Measurements from ENCODE around the gene SPAG16. TPM values are rescaled to one million over a fixed set of nuclear protein-coding genes. Genes with fewer than 3 reads are reported as not detected.

The SPAG16 gene
- total RNA-seq, 6 experiments from 2014 or later = 15.4 to 20.0 (median 17.5) TPM

DNA sequence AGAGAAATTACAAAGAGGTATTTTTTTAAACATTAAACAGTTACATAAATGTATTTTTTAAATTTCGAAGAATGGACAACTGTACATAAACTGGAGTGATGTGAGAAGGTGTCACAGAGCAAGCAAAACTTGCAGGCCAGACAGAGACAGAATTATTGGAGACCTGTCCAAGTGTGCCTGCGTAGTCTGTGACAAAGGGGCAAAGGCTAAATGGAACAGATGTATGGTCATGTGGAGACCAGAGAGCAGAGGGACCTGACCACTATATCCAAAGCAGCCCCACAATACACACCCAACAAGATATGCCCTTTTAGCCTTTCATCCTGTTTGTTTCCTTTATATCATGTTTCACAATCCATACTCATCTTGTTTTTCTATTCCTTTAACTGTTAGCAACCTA lies 901.3 kb downstream of the SPAG16 start:
- TF ChIP-seq, protein P1, sequence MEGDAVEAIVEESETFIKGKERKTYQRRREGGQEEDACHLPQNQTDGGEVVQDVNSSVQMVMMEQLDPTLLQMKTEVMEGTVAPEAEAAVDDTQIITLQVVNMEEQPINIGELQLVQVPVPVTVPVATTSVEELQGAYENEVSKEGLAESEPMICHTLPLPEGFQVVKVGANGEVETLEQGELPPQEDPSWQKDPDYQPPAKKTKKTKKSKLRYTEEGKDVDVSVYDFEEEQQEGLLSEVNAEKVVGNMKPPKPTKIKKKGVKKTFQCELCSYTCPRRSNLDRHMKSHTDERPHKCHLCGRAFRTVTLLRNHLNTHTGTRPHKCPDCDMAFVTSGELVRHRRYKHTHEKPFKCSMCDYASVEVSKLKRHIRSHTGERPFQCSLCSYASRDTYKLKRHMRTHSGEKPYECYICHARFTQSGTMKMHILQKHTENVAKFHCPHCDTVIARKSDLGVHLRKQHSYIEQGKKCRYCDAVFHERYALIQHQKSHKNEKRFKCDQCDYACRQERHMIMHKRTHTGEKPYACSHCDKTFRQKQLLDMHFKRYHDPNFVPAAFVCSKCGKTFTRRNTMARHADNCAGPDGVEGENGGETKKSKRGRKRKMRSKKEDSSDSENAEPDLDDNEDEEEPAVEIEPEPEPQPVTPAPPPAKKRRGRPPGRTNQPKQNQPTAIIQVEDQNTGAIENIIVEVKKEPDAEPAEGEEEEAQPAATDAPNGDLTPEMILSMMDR (IDR thresholded peaks at IDR 0.05) = no peak
- Mint-ChIP-seq H3K4me3 (no peak overlapping the region), H3K9me3 (no peaks in the 10 kb centered on the region), H3K27me3 (ENCODE audit: insufficient read depth) (no peaks in the 10 kb centered on the region), H3K27ac (no peak overlapping the region), H3K36me3 (ENCODE audit: low read depth) (no peaks in the 10 kb centered on the region), H3K4me1 (ENCODE audit: low read depth) (peaks cover 18% of the 10 kb centered on the region)
- no peak for DNase-seq

DNA sequence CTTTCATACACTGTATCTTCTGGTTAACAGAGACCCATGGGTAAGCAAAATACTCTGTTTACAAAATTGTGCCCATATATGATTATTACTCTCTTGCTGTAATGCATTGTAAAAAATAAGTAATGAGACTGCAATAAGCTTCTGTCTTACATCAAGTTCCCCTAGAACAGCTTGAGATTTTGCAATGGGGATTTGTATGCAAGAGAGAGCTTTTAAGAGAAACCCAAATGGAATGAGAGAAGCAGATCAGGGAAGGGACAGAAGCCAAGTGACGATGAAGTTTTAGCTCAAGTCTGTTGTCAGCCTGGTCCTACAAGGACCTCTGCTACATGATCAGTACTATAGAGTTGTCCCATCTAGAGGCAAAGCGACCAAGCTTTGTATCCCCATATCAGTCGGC lies 908.4 kb downstream of the SPAG16 start:
- Mint-ChIP-seq H3K36me3 (ENCODE audit: low read depth) (no peaks in the 10 kb centered on the region), H3K27ac (0 out of 2 replicates have a peak overlapping the region, but pooled peaks have one; percentile 25), H3K4me3 (no peak overlapping the region), H3K4me1 (ENCODE audit: low read depth) (peaks cover 54% of the 10 kb centered on the region), H3K27me3 (ENCODE audit: insufficient read depth) (no peaks in the 10 kb centered on the region), H3K9me3 (no peaks in the 10 kb centered on the region)
- DNase-seq = no peak
- TF ChIP-seq, protein P1 (IDR thresholded peaks at IDR 0.05) = no peak

DNA sequence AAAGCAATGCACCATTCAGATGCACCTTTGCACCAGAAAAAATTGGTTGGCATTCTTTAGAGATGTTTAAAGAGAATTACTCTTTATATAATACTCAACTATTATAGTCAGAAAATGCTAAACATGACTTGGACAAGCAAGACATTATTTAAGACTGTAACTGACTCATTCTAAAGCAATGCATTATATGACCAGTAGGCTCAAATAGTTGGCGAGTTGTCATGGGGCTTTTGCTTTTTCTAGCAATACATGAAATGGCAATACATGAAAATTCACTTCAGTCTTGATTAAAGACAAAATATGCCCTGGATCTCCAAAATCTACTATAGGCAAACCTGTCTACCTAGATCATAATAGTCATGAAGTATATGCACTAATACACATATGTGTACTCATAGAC lies 909.7 kb downstream of the SPAG16 start:
- Mint-ChIP-seq H3K27me3 (ENCODE audit: insufficient read depth) (no peaks in the 10 kb centered on the region), H3K27ac (peak overlapping the region; percentile 44; the same call in 1 of the 2 replicates), H3K36me3 (ENCODE audit: low read depth) (no peaks in the 10 kb centered on the region), H3K4me3 (no peak overlapping the region), H3K9me3 (no peaks in the 10 kb centered on the region), H3K4me1 (ENCODE audit: low read depth) (peaks cover 46% of the 10 kb centered on the region)
- TF ChIP-seq, protein P1 (IDR thresholded peaks at IDR 0.05) = peak; percentile 64
- DNase-seq = peak; percentile 81

DNA sequence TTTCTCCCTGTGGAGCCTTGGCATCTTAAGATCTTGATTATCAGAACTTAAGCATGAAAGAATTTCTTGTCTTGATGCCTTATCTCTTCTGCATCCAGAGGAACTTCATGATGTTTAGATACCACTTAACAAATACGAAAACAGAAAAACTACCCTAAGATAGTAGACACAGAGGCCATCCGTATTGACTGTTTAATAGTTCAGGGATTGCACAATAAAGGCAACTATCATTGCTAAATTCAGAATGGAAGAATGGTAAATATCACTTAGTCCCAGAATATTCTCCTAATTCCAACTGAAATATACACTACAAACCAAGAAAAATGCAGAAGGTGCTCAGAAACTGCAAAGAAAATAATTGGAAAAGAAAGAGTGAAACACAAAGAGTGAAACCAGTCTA lies 912.0 kb downstream of the SPAG16 start:
- H3K36me3 Mint-ChIP-seq (ENCODE audit: low read depth) = no peaks in the 10 kb centered on the region
- H3K27ac Mint-ChIP-seq = no peak overlapping the region
- TF ChIP-seq, protein P1 (IDR thresholded peaks at IDR 0.05) = no peak

DNA sequence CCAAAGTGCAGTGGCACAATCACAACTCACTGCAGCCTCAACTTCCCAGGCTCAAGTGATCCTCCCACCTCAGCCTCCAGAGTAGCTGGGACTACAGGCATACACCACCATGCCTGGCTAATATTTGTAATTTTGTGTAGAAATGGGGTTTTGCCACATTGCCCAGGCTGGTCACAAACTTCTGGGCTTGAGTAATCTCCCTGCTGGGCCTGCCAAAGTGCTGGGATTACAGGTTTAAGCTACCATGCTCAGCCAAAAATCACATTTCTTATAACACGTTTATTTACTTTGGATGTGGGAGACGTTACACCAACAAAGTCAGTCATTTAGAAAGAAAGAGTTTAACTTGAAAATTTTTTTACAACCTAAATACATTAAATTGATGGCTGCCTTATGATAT lies 917.6 kb downstream of the SPAG16 start:
- H3K9me3 Mint-ChIP-seq = no peaks in the 10 kb centered on the region
- TF ChIP-seq, protein P1 (IDR thresholded peaks at IDR 0.05) = no peak
- no peak overlapping the region for H3K27ac Mint-ChIP-seq
- peaks cover 2% of the 10 kb centered on the region for H3K27me3 Mint-ChIP-seq (ENCODE audit: insufficient read depth)
- DNase-seq = no peak
- H3K4me1 Mint-ChIP-seq (ENCODE audit: low read depth) = peaks cover 16% of the 10 kb centered on the region
- no peak overlapping the region for H3K4me3 Mint-ChIP-seq
- no peaks in the 10 kb centered on the region for H3K36me3 Mint-ChIP-seq (ENCODE audit: low read depth)

More for the DNA sequence above, 912.0 kb downstream of the SPAG16 start:
- Mint-ChIP-seq H3K27me3 (ENCODE audit: insufficient read depth) (no peaks in the 10 kb centered on the region), H3K9me3 (no peaks in the 10 kb centered on the region), H3K4me1 (ENCODE audit: low read depth) (peaks cover 46% of the 10 kb centered on the region), H3K4me3 (no peak overlapping the region)
- DNase-seq = no peak

DNA sequence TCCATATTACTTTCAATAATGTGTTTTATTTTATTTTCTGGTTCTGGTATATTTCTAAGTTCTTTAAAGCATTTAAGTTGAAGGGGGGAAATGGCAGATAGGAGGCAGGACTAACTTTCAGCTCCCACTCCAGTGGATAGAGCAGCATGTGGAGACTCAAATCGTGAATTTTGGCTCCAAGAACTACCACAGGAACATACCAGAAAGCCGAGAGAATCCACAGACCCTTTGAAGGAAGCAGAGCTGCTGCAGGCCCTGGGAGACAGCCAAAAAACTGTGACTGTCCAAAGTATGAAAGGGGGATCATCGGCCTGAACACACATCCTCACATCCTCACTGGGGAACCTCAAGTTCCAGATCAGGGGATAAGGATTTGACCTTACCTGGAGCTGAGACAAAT lies 919.0 kb downstream of the SPAG16 start:
- TF ChIP-seq, protein P1 (IDR thresholded peaks at IDR 0.05) = no peak
- Mint-ChIP-seq H3K36me3 (ENCODE audit: low read depth) (no peaks in the 10 kb centered on the region), H3K9me3 (no peaks in the 10 kb centered on the region), H3K27ac (no peak overlapping the region), H3K4me1 (ENCODE audit: low read depth) (peaks cover 16% of the 10 kb centered on the region), H3K27me3 (ENCODE audit: insufficient read depth) (peaks cover 2% of the 10 kb centered on the region), H3K4me3 (no peak overlapping the region)
- no peak for DNase-seq
